GM18526 (cell line): ENCODE data around the gene GABPB1.

ENCODE experiments used
- POLR2A ChIP-seq: IDR thresholded peaks from 3 replicates; pipeline ENCODE4 v1.6.1; 2011; ENCODE audit not compliant: insufficient read length; ENCODE audit errors: extremely low read depth

The GABPB1 gene

DNA sequence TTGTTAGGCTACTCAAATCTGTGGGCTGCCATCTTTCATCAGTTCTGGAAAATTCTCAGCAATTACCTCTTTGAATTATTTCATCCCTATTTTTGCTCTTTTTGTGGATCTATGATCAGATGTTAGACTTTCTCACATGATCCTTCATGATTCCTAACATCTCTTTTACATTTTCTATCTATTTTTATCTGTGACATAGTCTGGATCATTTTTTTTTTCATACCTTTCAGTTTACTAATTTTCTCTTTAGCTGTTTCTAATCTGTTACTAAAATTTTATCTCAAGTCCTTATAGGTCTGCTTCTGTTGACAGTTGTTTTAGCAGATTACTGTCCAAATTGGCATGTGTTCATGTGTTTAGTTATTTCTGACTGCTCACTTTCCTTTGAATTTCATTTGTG, 47.2 kb downstream of the GABPB1 start:
- TF ChIP-seq POLR2A = no peak

DNA sequence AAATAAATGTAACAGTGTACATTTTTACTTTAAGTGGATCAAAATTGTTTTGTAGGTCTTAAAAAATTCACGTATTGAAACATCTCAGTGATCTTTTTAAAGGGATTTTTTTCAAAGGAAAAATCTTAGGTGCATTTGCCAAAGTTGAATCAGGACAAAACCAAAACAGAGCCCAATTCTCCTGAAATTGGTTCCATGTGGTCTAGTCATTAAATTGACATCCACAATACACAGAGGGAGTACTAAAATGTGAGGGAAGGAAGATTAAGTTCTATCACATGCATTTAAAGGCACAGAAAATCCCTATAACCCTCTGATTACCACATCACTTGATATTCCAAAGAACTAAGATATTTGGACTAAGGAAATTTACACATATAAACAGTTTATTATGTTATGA, 50.2 kb downstream of the GABPB1 start:
- no peak for TF ChIP-seq POLR2A

DNA sequence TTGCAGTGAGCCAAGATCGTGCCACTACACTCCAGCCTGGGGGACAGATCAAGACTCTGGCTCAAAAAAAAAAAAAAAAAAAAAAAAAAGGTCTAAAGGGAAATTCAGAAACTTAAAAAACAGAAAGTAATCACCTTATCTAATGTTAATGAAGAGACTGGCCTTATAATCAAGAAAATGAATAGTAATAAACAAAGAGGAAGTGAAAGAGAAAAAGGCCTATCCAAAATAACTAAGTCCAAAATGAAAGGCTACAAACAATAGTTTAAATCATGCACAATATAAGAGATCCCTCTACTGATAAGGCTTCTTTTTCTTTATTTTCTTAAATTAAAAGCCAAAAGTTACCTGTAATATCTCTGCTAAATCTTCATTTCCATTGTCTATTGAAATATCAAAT, 52.4 kb downstream of the GABPB1 start:
- no peak for TF ChIP-seq POLR2A

DNA sequence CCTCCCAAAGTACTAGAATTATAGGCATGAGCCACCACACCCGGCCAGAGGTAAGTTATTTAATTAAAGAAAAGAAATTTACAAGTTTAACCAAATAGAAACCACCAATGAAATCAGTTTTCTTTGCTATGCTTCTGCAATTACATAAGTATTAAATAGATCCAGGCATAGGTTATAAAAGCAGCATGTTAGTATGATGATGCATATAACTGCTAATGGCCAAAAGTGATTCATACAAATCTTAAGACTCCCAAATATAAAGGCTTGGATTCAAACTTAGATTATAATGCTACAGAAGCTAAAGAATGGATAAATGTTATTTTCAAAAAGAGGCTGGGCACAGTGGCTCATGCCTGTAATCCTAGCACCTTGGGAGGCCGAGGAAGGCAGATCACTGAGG, 56.7 kb downstream of the GABPB1 start:
- TF ChIP-seq POLR2A = no peak

DNA sequence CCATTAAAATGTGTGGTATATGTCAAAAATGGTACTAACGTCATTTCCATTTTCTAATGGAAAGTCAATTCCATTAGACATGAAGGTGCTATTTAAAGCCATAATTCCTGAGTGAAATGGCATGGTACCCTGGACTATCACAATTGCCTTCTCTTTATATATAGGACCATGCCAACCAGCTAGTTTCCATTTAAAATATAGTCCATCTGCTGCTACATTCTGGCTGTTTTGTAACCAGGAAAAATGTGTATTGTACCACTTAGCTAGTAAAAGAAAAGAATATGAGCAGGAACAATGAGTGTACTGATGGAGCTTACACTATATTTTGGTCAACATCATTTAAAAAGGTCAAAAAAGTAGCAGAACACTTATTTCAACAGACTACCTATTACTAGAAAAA, 59.0 kb downstream of the GABPB1 start:
- TF ChIP-seq POLR2A = no peak

DNA sequence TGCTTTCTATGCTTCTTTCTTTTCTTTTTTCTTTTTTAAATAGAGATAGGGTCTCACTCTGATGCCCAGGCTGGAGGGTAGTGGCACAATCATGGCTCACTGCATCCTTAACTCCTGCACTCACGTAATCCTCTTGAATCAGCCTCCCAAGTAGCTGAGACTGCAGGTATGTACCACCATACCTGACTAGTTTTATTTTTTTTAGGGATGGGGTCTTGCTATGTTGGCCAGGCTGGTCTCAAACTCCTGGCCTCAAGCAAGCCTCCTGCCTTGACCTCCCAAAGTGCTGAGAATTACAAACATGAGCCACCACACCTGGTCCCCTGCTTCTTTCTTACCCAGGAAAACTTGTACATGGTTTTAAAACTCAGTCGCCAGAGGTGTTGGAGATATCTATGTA, 65.2 kb downstream of the GABPB1 start:
- no peak for TF ChIP-seq POLR2A

DNA sequence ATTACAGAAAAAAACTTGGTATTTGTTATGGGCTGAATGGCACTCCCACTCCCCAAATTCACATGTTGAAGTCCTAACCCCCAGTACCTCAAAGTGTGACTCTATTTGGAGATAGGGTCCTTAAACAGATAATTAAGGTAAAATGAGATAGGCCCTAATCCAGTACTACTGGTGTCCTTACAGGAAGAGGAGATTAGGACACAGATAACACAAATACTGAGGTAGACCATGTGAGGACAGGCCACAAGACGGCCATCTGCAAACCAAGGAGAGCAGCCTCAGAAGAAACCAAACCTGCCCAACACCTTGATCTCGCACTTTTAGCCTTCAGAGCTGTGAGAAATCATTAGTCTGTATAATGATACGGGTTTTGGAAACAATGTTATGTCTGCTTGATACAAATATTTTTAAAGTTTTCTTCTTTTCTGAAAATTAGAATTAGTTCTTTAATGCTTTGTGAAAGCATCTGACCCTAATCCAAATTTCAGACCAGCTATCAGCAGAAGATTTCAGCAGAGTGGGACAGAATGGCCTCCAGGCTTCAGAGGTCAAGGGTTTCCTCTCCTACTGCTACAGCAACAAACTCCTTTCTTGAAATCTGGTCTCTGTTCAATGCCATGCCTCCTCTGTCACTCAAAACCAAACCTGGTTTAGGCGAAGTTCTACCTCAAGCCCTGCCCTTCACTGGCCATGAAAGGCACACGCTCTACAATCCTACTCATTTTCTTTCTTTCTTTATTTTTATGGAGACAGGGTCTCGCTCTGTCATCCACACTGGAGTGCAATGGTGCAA, 67.5 kb downstream of the GABPB1 start:
- no peak for TF ChIP-seq POLR2A

DNA sequence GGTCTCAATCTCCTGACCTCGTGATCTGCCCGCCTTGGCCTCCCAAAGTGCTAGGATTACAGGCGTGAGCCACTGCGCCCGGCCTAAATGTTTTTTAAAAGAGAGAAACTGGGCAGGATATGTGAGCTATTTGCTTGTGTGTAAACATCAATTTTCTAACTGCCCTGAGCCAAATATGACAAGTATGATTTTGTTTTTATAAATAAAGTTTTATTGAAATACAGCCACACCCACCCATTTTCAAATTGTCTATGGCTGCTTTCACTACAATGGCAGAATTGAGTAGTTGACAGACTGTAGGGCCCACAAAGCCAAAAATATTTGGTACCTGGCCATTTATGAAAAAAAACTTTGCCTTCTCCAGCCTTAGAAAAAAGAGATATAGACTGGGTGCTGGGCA, 73.6 kb downstream of the GABPB1 start:
- no peak for TF ChIP-seq POLR2A

DNA sequence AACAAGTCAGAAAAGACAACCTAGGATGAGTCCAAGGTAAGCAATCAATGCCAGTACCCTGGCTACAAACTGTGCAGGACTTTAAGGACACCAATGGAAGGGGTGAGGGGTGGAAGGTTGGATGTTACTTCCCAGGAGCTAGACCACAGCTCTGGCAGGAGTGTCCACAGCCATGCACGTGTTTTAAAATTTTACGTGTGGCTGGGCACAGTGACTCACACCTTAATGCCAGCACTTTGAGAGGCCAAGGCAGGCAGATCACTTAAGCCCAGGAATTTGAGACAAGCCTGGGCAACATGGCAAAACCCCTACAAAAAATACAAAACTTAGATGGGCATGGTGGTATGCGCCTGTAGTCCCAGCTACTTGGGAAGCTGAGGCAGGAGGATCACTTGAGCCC, 74.7 kb downstream of the GABPB1 start:
- no peak for TF ChIP-seq POLR2A

DNA sequence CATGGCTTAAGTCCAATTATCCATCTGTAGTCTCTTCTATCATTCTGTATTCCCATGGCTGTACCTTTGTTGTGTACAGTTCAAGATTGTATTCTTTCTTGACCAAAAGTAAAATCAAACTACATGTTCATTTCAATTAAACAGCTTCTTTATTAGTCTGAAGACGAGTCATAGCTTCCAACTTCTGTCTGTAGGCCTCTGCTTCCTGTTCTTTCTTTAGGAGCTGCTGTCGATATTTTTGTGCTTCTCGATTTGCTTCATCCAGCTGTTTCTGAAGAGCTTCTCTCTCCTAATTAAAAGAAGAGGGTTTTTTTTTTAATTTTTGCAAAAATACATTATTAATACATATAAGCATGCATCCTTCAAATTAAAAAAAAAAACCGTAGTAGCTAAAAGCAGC, 76.5 kb downstream of the GABPB1 start:
- no peak for TF ChIP-seq POLR2A

DNA sequence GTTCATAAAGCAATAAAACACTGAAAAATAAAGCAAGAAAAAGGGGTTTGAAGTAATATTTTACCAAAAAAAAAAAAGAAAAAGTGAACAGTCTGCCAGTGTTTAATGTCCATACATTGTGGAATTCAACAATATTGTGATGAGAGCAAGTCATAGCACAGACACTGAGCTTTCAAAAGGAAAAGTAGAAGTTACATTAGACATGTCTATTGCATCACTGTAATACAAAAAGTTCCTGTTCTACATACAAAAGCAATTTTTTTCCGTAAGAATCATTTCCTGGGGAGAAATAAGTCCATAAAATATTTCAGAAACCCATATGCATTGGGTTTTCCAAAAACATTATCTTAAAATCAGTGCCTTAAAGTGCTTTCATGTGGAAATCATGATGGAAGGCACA, 77.6 kb downstream of the GABPB1 start:
- TF ChIP-seq POLR2A = no peak

DNA sequence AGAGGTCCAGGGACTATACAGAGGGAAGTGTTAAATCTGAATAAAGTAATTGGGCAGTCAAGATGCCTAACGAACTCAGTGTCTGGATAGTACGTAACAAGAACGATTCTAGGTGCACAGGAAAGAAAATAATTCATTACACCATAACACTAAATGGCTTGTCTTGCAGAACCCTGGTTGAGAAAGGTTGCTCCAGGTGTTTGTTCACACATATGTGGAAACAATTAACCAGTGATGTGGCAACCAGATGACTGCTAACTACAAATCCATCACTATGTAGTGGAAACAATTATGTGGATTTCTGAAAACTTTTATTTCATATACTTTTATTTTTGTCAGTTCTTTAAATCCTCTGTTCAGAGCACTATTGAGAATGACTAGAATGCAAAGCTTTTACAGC, 79.1 kb downstream of the GABPB1 start:
- no peak for TF ChIP-seq POLR2A

DNA sequence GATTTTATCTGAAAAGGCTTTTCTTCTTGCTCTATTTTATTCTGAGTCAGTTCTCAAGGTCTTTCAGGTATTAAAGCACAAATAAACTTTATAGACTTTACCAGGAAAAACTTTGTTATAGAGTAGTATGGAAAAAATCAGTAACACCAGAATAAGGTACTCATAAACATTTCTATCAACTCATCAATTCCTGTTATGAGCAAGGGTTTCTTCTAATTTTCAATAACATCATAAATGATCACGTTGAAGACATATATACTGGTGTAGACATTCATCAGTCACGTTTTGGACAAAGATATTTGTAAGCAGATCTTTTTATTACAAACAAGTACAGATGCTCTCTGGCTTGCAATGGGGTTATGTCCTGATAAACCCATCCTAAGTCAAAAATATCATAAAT, 79.9 kb downstream of the GABPB1 start:
- TF ChIP-seq POLR2A = no peak

DNA sequence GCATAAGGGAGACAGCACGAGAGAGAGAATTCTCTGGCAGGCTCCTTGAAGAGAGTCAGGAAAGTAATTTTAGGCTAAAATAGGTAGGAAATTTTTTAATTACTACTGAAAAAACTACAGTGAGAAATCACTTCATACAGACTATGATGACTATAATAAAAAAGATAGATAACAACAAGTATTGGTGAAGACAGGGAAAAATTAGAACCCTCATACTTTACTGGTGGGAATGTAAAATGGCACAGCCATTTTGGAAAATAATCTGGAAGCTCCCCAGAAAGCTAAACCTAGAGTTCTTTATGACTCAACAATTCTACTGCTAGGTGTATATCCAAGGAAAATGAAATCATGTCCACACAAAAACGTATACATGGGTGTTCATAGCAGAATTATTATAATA, 87.4 kb downstream of the GABPB1 start:
- no peak for TF ChIP-seq POLR2A

DNA sequence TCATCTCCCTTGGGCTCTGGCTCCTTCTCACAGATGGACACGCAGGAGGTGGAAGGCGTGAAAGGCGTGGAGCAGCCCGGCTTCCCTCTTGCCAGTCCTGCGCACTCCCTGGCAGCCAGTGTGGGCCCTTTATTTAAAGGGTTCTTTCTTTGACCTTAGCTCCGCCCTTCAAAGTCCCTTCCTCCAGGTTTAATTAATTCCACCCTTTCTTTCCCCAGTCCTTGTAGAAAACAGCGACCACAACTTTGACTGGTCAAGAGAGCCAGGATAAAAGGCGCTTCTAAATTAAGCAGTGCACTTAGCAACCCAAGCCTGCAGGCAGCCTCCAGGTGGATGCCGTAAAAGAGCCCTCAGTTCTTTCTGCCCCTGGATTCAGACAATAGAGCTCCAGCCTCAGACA, 89.4 kb downstream of the GABPB1 start, which contains the start of gene HDC:
Gene HDC, minus strand, starts transcription at position 107 of the 400 bp plus-strand sequence. Its CDS starts 103 bp downstream, at position 4.
- TF ChIP-seq POLR2A = no peak

DNA sequence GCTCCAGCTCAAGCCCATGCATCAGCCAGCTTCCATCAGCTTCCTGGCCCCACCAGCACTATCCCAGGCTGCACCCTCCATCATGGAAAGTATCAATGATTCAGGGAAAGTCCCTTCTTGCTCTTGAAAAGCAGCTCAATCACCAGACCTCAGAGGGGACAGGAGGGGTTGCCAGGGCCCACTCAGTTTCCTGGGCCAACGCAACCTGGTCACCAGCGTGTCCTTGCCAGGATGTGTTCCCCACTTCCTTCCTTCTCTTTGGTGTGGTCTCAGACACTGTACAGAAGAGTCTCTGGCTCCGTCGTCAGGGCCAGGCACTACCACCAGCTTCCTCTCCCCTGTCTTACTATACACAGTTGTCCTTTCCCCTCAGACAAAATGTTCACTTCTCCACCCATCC, 92.5 kb downstream of the GABPB1 start:
- TF ChIP-seq POLR2A = no peak

DNA sequence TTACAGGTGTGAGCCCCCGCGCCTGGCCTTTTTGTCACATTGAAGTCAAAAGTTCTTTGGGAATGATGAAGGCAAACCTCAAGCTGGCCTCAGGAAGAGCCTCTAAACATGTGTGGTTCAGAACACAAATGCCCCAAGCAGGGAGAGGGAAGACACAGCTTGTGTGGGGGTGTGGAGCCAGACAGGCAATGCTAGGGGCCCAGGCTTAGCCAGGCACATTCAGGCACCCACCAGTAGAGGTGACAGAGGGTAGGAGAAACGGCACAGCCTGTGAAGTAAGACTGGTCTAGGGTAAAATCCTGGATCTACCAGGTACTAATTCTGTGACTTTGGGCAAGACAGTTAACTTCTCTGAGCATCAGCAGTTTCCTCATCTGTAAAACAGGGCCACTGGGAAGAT, 93.0 kb downstream of the GABPB1 start:
- no peak for TF ChIP-seq POLR2A
